Measurements from ENCODE around the gene DR1.
"Not testable (repeated sequence)": the region's sequence is repeated elsewhere in the genome, so short reads cannot be mapped to it uniquely, and the experiment has no call there.

The DR1 gene

GRCh38 chr1:93344484-93344883, 1.2 kb upstream of the DR1 start:
- no peak for DNase-seq

GRCh38 chr1:93344886-93345632, 648 bp upstream of the DR1 start:
- DNase-seq: no peak

- peak; percentile 48 for DNase-seq
These were observed 800 bp downstream of the DR1 start for GRCh38 chr1:93346421-93346993.

- no peak for DNase-seq
These were observed 1.7 kb downstream of the DR1 start for GRCh38 chr1:93347334-93347899.

- no peak for DNase-seq
These were observed 2.5 kb downstream of the DR1 start for GRCh38 chr1:93348104-93348728.

GRCh38 chr1:93349231-93350135, 3.8 kb downstream of the DR1 start:
- no peak for DNase-seq

GRCh38 chr1:93350322-93350721, 4.6 kb downstream of the DR1 start:
- no peak for DNase-seq

GRCh38 chr1:93350875-93351274, 5.2 kb downstream of the DR1 start:
- DNase-seq: no peak

- DNase-seq: not testable (repeated sequence)
These were observed 5.6 kb downstream of the DR1 start for GRCh38 chr1:93351346-93351745.

GRCh38 chr1:93352376-93352775, 6.7 kb downstream of the DR1 start:
- no peak for DNase-seq

GRCh38 chr1:93353286-93353685, 7.6 kb downstream of the DR1 start:
- DNase-seq: no peak

- no peak for DNase-seq
These were observed 9.0 kb downstream of the DR1 start for GRCh38 chr1:93354749-93355148.

- DNase-seq: no peak
These were observed 11.5 kb downstream of the DR1 start for GRCh38 chr1:93357242-93357641.

GRCh38 chr1:93358293-93358692, 12.6 kb downstream of the DR1 start:
- DNase-seq: no peak

- no peak for DNase-seq
These were observed 14.4 kb downstream of the DR1 start for GRCh38 chr1:93360111-93360510.

- no peak for DNase-seq
These were observed 16.5 kb downstream of the DR1 start for GRCh38 chr1:93362237-93362636.

GRCh38 chr1:93365813-93366212, 20.1 kb downstream of the DR1 start:
- DNase-seq: no peak

- no peak for DNase-seq
These were observed 24.0 kb downstream of the DR1 start for GRCh38 chr1:93369734-93370133.

GRCh38 chr1:93374334-93375106, 28.8 kb downstream of the DR1 start:
- no peak for DNase-seq

- DNase-seq: no peak
These were observed 38.9 kb downstream of the DR1 start for GRCh38 chr1:93384656-93385055.

- not testable (repeated sequence) for DNase-seq
These were observed 40.6 kb downstream of the DR1 start for GRCh38 chr1:93386268-93386667.

GRCh38 chr1:93394514-93394913, 48.8 kb downstream of the DR1 start:
- DNase-seq: no peak

Measured in CD4-positive, alpha-beta T cell treated with Interleukin-6 for 4 hours (primary cell).